Prostate gland (tissue), 2 donors: ENCODE data around the gene CPT1C.
A peak's percentile ranks its signal among the peaks of the same experiment; 100 is the strongest.

Experiments
- POLR2A ChIP-seq: fragments of 450-650 bp; IDR thresholded peaks from one replicate; pipeline ENCODE4 v1.6.1; 2016; ENCODE audit warnings: antibody characterized with exemption, mild to moderate bottlenecking
- TF ChIP-seq, protein P1 (sequence below), 4 experiments: fragments of 200-600 bp in 2 of 4; fragments of 450-650 bp in 2 of 4; sonication (generic) in 2 of 4; IDR thresholded peaks; 1 replicate in 3 of 4; 2 replicates in 1 of 4; pipeline ENCODE4 v1.5.1; 2016 to 2019; ENCODE audit warnings: antibody characterized with exemption in 4 of 4, mild to moderate bottlenecking in 2 of 4, moderate library complexity in 2 of 4

DNA sequence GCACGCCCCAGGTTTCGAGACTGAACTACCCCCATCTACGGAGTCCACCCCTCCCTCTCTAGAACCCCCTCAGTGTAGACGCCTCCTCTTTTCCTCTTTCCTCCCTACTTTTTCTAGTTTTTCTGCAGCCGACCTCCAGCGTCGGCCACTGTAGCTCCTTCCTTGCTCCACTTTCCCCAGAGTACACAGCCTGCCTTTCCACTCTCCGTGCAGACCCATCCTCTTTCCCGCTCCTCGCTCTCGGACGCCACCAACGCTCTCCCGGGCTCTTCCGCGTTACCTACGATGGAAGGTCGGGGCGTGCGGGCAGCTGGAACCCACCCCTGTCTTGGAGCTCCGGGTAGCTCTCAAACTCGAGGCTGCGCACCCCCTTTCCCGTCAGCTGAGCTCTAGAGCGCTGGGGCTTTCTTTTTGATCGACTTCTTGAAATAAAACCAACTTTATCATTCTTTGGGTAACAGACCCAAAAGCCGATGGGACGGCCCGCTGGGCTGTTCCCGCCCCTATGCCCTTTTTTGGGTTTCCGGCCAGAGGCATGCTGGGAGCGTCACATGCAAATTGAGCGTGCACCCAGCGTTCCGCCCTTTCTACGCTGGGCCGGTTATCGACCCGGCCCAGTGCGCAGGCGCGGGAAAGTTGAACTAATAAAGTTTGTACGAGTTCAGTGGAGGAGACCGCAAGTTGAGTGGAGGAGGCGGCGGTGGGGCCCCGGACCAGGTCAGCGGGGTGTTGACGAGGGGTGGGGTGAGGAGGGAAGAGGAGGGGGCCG lies 25.4 kb upstream of the CPT1C start, which contains the start of the genes BCL2L12 and IRF3:
- TF ChIP-seq POLR2A: peak; percentile 73
- TF ChIP-seq, protein P1, sequence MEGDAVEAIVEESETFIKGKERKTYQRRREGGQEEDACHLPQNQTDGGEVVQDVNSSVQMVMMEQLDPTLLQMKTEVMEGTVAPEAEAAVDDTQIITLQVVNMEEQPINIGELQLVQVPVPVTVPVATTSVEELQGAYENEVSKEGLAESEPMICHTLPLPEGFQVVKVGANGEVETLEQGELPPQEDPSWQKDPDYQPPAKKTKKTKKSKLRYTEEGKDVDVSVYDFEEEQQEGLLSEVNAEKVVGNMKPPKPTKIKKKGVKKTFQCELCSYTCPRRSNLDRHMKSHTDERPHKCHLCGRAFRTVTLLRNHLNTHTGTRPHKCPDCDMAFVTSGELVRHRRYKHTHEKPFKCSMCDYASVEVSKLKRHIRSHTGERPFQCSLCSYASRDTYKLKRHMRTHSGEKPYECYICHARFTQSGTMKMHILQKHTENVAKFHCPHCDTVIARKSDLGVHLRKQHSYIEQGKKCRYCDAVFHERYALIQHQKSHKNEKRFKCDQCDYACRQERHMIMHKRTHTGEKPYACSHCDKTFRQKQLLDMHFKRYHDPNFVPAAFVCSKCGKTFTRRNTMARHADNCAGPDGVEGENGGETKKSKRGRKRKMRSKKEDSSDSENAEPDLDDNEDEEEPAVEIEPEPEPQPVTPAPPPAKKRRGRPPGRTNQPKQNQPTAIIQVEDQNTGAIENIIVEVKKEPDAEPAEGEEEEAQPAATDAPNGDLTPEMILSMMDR (IDR thresholded peaks at IDR 0.05): peak in 1 of 4 experiments; percentile 18
